ENCODE data around the gene HCFC1R1. TPM values are rescaled to one million over a fixed set of nuclear protein-coding genes. Genes with fewer than 3 reads are reported as not detected.
A peak's percentile ranks its signal among the peaks of the same experiment; 100 is the strongest.

The HCFC1R1 gene
- total RNA-seq, 1 experiment from 2014 or later, result 61.3 TPM

GRCh38 chr16:3004781-3005284, 18.9 kb downstream of the HCFC1R1 start:
- Histone ChIP-seq H3K23me2 (ENCODE audit: insufficient read length, low read depth, low read length, poor library complexity, severe bottlenecking) (peaks cover 9% of the 10 kb centered on the region), H3K9me3 (ENCODE audit: control insufficient read depth, low read depth, low read length) (no peaks in the 10 kb centered on the region), H3T11ph (ENCODE audit: low read length) (no peak overlapping the region), H2BK15ac (ENCODE audit: low read depth, low read length) (no peak overlapping the region), H3K4me2 (ENCODE audit: insufficient read depth, insufficient read length, low read length) (peak overlapping the region; percentile 64), H2AK5ac (ENCODE audit: insufficient read length, low read length) (no peak overlapping the region), H2BK12ac (ENCODE audit: insufficient read length, low read depth, low read length) (no peak overlapping the region), H3K9ac (ENCODE audit: extremely low read depth, insufficient read length, low read length) (peak overlapping the region; percentile 37), H3K23ac (ENCODE audit: insufficient read length, low read depth, low read length) (no peak overlapping the region), H2BK5ac (ENCODE audit: insufficient read length, low read length) (no peak overlapping the region), H4K8ac (replicated peaks; ENCODE audit: insufficient read length, low read depth, low read length) (no peak overlapping the region), H4K5ac (ENCODE audit: insufficient read length, low read depth, low read length) (no peak overlapping the region), H3K14ac (ENCODE audit: insufficient read depth, low read length) (no peak overlapping the region), H3K4me1 (ENCODE audit: insufficient read depth, low read length) (peaks cover 11% of the 10 kb centered on the region; the same call in 1 of the 2 replicates), H3K18ac (ENCODE audit: insufficient read length, low read depth, low read length) (peak overlapping the region; percentile 29), H3K27me3 (ENCODE audit: insufficient read depth, low read length) (no peaks in the 10 kb centered on the region), H3K56ac (ENCODE audit: insufficient read length, low read depth, low read length) (no peak overlapping the region), H4K91ac (ENCODE audit: insufficient read length, low read depth, low read length) (no peak overlapping the region), H3K79me1 (ENCODE audit: insufficient read depth, low read depth, low read length, poor library complexity, severe bottlenecking) (no peaks in the 10 kb centered on the region), H3K27ac (ENCODE audit: insufficient read length, low read depth, low read length) (no peak overlapping the region), H2BK120ac (ENCODE audit: low read depth, low read length, poor library complexity, severe bottlenecking) (no peak overlapping the region), H2BK20ac (ENCODE audit: low read depth, low read length, poor library complexity, severe bottlenecking) (no peak overlapping the region), H3K79me2 (ENCODE audit: insufficient read depth, low read length) (no peaks in the 10 kb centered on the region), H4K20me1 (ENCODE audit: control insufficient read depth, insufficient read depth, insufficient read length) (no peaks in the 10 kb centered on the region), H3K4ac (ENCODE audit: low read depth, low read length) (no peak overlapping the region), H2AFZ (ENCODE audit: low read length) (no peak overlapping the region)
- Mint-ChIP-seq H3K36me3 (ENCODE audit: insufficient read depth in 1 of 3, low read depth in 3 of 3) (peaks cover 0 to 7% (median 6%) of the 10 kb centered on the region in 3 experiments; a peak in 4 of 7 replicates), H3K27me3 (ENCODE audit: low read depth) (no peaks in the 10 kb centered on the region; the same call in 1 of the 2 replicates), H3K4me3 (peak overlapping the region; percentile 77 to 88), H3K4me1 (peaks cover 37 to 49% of the 10 kb centered on the region in 2 experiments), H3K27ac (peak overlapping the region; percentile 92 to 95 (median 94); a peak in 6 of 7 replicates), H3K9me3 (no peaks in the 10 kb centered on the region)
- TF ChIP-seq CTCF (conservative IDR thresholded peaks at IDR 0.05), result no peak
- no CpG with 5 or more reads among the region's 25 CpGs for WGBS (ENCODE audit: extremely low coverage, insufficient read length, low lambda C conversion rate)
- DNase-seq, result peak; percentile 71

Measured in H9 (cell line).